Measurements from ENCODE around the gene FZD2.

DNA sequence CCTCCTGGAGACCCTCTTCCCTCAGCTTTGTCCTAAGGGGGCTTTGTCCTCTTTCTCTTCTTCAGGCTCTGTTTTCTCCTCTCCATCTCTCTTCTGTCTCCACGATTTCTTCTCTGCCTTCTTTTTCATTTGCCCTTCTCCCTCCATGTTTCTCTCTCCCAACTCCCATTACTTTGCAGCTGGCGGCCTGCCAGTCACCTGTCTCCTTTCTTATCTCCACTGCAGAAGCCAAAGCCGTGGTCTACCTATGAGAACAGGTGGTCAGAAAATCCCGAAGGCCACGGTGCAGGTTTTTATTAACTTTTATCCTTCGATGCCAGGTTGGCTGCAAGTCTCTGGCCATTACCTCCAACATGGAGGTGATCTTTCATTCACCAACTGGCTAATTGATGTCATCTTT, 45.1 kb downstream of the FZD2 start:
- TF ChIP-seq, protein P1, sequence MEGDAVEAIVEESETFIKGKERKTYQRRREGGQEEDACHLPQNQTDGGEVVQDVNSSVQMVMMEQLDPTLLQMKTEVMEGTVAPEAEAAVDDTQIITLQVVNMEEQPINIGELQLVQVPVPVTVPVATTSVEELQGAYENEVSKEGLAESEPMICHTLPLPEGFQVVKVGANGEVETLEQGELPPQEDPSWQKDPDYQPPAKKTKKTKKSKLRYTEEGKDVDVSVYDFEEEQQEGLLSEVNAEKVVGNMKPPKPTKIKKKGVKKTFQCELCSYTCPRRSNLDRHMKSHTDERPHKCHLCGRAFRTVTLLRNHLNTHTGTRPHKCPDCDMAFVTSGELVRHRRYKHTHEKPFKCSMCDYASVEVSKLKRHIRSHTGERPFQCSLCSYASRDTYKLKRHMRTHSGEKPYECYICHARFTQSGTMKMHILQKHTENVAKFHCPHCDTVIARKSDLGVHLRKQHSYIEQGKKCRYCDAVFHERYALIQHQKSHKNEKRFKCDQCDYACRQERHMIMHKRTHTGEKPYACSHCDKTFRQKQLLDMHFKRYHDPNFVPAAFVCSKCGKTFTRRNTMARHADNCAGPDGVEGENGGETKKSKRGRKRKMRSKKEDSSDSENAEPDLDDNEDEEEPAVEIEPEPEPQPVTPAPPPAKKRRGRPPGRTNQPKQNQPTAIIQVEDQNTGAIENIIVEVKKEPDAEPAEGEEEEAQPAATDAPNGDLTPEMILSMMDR (conservative IDR thresholded peaks at IDR 0.05; ENCODE audit: low read depth, low read length), result no peak
- no peak for TF ChIP-seq EZH2 (IDR thresholded peaks at IDR 0.05; ENCODE audit: low read length, unreplicated experiment)
- TF ChIP-seq EZH2phosphoT487 (IDR thresholded peaks at IDR 0.05; ENCODE audit: borderline replicate concordance, low read length), result no peak

Measured in PC-3 (cell line).